Keratinocyte (primary cell): ENCODE measurements around the gene PLCH2. TPM values are rescaled to one million over a fixed set of nuclear protein-coding genes. Genes with fewer than 3 reads are reported as not detected.
A peak's percentile ranks its signal among the peaks of the same experiment; 100 is the strongest.

Experiments used
- DNase-seq: peaks from one replicate; pipeline ENCODE4 v3.0.0-alpha.2; 2011; ENCODE audit warnings: low read depth, missing footprints, low spot score
- FAIRE-seq: peaks from 2 replicates; lab custom pipeline; 2011; peaks lifted over from hg19 to GRCh38; lab: Jason Lieb, UNC
- H2AFZ ChIP-seq: 2 replicates; pipeline ENCODE4 v1.6.0; 2012; ENCODE audit warnings: low read length, control low read depth, inconsistent platforms; ENCODE audit not compliant: control insufficient read depth
- H3K27ac ChIP-seq: 2 replicates; pipeline ENCODE4 v1.5.1; 2011; ENCODE audit warnings: low read length; ENCODE audit not compliant: control insufficient read depth, insufficient read depth
- H3K27me3 ChIP-seq: 3 replicates; pipeline ENCODE4 v1.6.0; 2011; ENCODE audit warnings: low read length; ENCODE audit not compliant: control insufficient read depth, insufficient read depth; ENCODE audit errors: extremely low read depth
- H3K36me3 ChIP-seq, 2 experiments: 2 replicates in 1 of 2; 3 replicates in 1 of 2; pipeline ENCODE4 v1.5.1; 2011; ENCODE audit warnings: low read length in 2 of 2, mild to moderate bottlenecking in 1 of 2; ENCODE audit not compliant: control insufficient read depth in 2 of 2, insufficient read depth in 2 of 2; ENCODE audit errors: extremely low read depth in 1 of 2
- H3K4me1 ChIP-seq: 3 replicates; pipeline ENCODE4 v1.5.1; 2011; ENCODE audit warnings: low read length; ENCODE audit not compliant: control insufficient read depth, insufficient read depth; ENCODE audit errors: extremely low read depth
- H3K4me2 ChIP-seq: 3 replicates; pipeline ENCODE4 v1.6.0; 2011; ENCODE audit warnings: low read depth, low read length; ENCODE audit not compliant: control insufficient read depth, insufficient read depth; ENCODE audit errors: extremely low read depth
- H3K4me3 ChIP-seq, 3 experiments: fragments of 200-600 bp in 1 of 3; sonication (generic) in 1 of 3; 2 replicates in 2 of 3; 3 replicates in 1 of 3; pipeline ENCODE4 v1.5.1; 2011 to 2016; ENCODE audit warnings: low read length in 3 of 3, mild to moderate bottlenecking in 3 of 3, control low read depth in 2 of 3, inconsistent platforms in 1 of 3, low read depth in 1 of 3, mixed read lengths in 1 of 3, mixed run types in 1 of 3, moderate library complexity in 1 of 3; ENCODE audit not compliant: control insufficient read depth in 2 of 3, insufficient read depth in 2 of 3; ENCODE audit errors: extremely low read depth in 1 of 3
- H3K79me2 ChIP-seq: 2 replicates; pipeline ENCODE4 v1.6.0; 2012; ENCODE audit warnings: low read length; ENCODE audit not compliant: control insufficient read depth, insufficient read depth
- H3K9ac ChIP-seq: 3 replicates; pipeline ENCODE4 v1.6.0; 2011; ENCODE audit warnings: low read length; ENCODE audit not compliant: control insufficient read depth, insufficient read depth; ENCODE audit errors: extremely low read depth
- H3K9me1 ChIP-seq: 3 replicates; pipeline ENCODE4 v1.6.0; 2011; ENCODE audit warnings: low read length; ENCODE audit not compliant: control insufficient read depth, insufficient read depth; ENCODE audit errors: extremely low read depth
- H3K9me3 ChIP-seq: 2 replicates; pipeline ENCODE4 v1.5.1; 2012; ENCODE audit warnings: low read depth, low read length; ENCODE audit not compliant: control insufficient read depth
- H4K20me1 ChIP-seq: 3 replicates; pipeline ENCODE4 v1.6.0; 2011; ENCODE audit warnings: low read length; ENCODE audit not compliant: control insufficient read depth, insufficient read depth; ENCODE audit errors: extremely low read depth
- CTCF ChIP-seq, 3 experiments: IDR thresholded peaks in 1 of 3; conservative IDR thresholded peaks in 1 of 3; optimal IDR thresholded peaks in 1 of 3; 2 replicates in 2 of 3; 3 replicates in 1 of 3; pipeline versions ENCODE3 to v1.5.1; 2011; ENCODE audit warnings: low read length in 3 of 3, mild to moderate bottlenecking in 3 of 3, moderate library complexity in 2 of 3, control low read depth in 1 of 3, inconsistent platforms in 1 of 3; ENCODE audit not compliant: insufficient read depth in 2 of 3; ENCODE audit errors: extremely low read depth in 1 of 3
- EZH2 ChIP-seq: IDR thresholded peaks from one replicate; pipeline ENCODE4 v1.6.1; 2012; ENCODE audit warnings: inconsistent platforms, mild to moderate bottlenecking, low read length, moderate library complexity
- dilution Hi-C: fragments of 300-500 bp; cut with MboI; formaldehyde crosslinking; loops from one replicate; pipeline ENCODE4 v1.7.0; 2020; ENCODE audit warnings: low sequenced_read_pairs; ENCODE audit not compliant: extremely low pct_ligation_motif_present
- polyA plus RNA-seq, 5 experiments: library from polyadenylated mRNA; depleted of rRNA in 3 of 5; stranded (reverse) in 3 of 5; stranded (forward) in 1 of 5; unstranded in 1 of 5; fragments of >200 nt; gene quantifications; 1 replicate in 1 of 5; 2 replicates in 3 of 5; 3 replicates in 1 of 5; pipeline versions ENCODE4 v1.2.1 to v1.2.3, GENCODE V29; 2011 to 2012; ENCODE audit warnings: missing spikeins in 2 of 5, low read depth in 1 of 5, low replicate concordance in 1 of 5

PLCH2 gene
- polyA plus RNA-seq, 1 donor (not counting 4 experiments of a cell fraction or from before 2014, with no cell fraction given): 57.4 TPM

- TF ChIP-seq EZH2: no peak
- TF ChIP-seq CTCF (optimal IDR thresholded peaks at IDR 0.05 in 1 of 3, IDR thresholded peaks at IDR 0.05 in 1 of 3, conservative IDR thresholded peaks at IDR 0.05 in 1 of 3; ENCODE audit: extremely low read depth in 1 of 3, insufficient read depth in 2 of 3, low read length in 3 of 3): no peak
- Histone ChIP-seq H3K27me3 (no peaks in the 10 kb centered on the region), H3K79me2 (peaks cover 92% of the 10 kb centered on the region), H4K20me1 (peaks cover 56% of the 10 kb centered on the region), H3K4me2 (no peak overlapping the region), H3K4me3 (no peak overlapping the region), H3K9me3 (no peaks in the 10 kb centered on the region), H2AFZ (no peak overlapping the region), H3K4me1 (peaks cover 10% of the 10 kb centered on the region), H3K9me1 (no peaks in the 10 kb centered on the region), H3K27ac (no peak overlapping the region), H3K9ac (no peak overlapping the region), H3K36me3 (peaks cover 19 to 27% of the 10 kb centered on the region in 2 experiments)
- DNase-seq: no peak
- no peak for FAIRE-seq
- dilution Hi-C loops: no loop called here
These were observed 34.3 kb upstream of the PLCH2 start for GRCh38 chr1:2441746-2442145.

- Histone ChIP-seq H3K4me1 (peaks cover 10% of the 10 kb centered on the region), H3K36me3 (peaks cover 16 to 28% of the 10 kb centered on the region in 2 experiments), H3K9me1 (no peaks in the 10 kb centered on the region), H3K4me3 (peak overlapping the region in 1 of 3 experiments; percentile 14), H3K27ac (no peak overlapping the region), H3K9ac (no peak overlapping the region), H3K4me2 (peak overlapping the region; percentile 51), H3K27me3 (no peaks in the 10 kb centered on the region), H3K79me2 (peaks cover 92% of the 10 kb centered on the region), H4K20me1 (peaks cover 54% of the 10 kb centered on the region), H2AFZ (no peak overlapping the region), H3K9me3 (no peaks in the 10 kb centered on the region)
- DNase-seq: no peak
- TF ChIP-seq CTCF (optimal IDR thresholded peaks at IDR 0.05 in 1 of 3, IDR thresholded peaks at IDR 0.05 in 1 of 3, conservative IDR thresholded peaks at IDR 0.05 in 1 of 3; ENCODE audit: extremely low read depth in 1 of 3, insufficient read depth in 2 of 3, low read length in 3 of 3): no peak
- dilution Hi-C loops: no loop called here
- FAIRE-seq: no peak
These were observed 33.4 kb upstream of the PLCH2 start for GRCh38 chr1:2442661-2443060.
